Heart left ventricle (tissue), 16 donors: ENCODE measurements around the gene CLMP. TPM values are rescaled to one million over a fixed set of nuclear protein-coding genes. Genes with fewer than 3 reads are reported as not detected.
A peak's percentile ranks its signal among the peaks of the same experiment; 100 is the strongest.

Source experiments
- ATAC-seq, 4 donors: fragments of 200-7000 bp; cut with Tn5 transposase; one replicate each; pipeline ENCODE4 v1.9.1; 2020 to 2022; ENCODE audit warnings: moderate library complexity in 4 of 4, mild to moderate bottlenecking in 3 of 4, moderate number of reproducible peaks in 1 of 4
- DNase-seq, 5 donors: peaks; one replicate each; pipeline ENCODE4 v3.0.0-alpha.2; 2020
- H3K27ac ChIP-seq, 12 donors: fragments of 200-600 bp; sonication (generic) in 4 of 12; one replicate each; pipeline versions ENCODE4 v1.5.0 to v1.8.0; 2016 to 2022; ENCODE audit warnings: mild to moderate bottlenecking in 2 of 12
- H3K27me3 ChIP-seq, 9 donors: fragments of 200-600 bp; sonication (generic) in 2 of 9; one replicate each; pipeline versions ENCODE4 v1.5.1 to v1.8.0; 2016 to 2022; ENCODE audit warnings: mild to moderate bottlenecking in 3 of 9
- H3K36me3 ChIP-seq, 9 donors: fragments of 200-600 bp; sonication (generic) in 2 of 9; one replicate each; pipeline versions ENCODE4 v1.5.0 to v1.8.0; 2018 to 2022; ENCODE audit warnings: mild to moderate bottlenecking in 2 of 9
- H3K4me1 ChIP-seq, 12 donors: fragments of 200-600 bp; sonication (generic) in 4 of 12; one replicate each; pipeline versions ENCODE4 v1.5.0 to v1.8.0; 2016 to 2022; ENCODE audit warnings: mild to moderate bottlenecking in 3 of 12
- H3K4me3 ChIP-seq, 12 donors: fragments of 200-600 bp; sonication (generic) in 4 of 12; one replicate each; pipeline versions ENCODE4 v1.5.0 to v1.8.0; 2017 to 2022; ENCODE audit warnings: mild to moderate bottlenecking in 9 of 12, moderate library complexity in 4 of 12
- H3K9me3 ChIP-seq, 12 donors: fragments of 200-600 bp; sonication (generic) in 4 of 12; one replicate each; pipeline versions ENCODE4 v1.5.0 to v1.8.0; 2016 to 2022; ENCODE audit warnings: mild to moderate bottlenecking in 1 of 12
- POLR2A ChIP-seq, 2 donors: fragments of 450-650 bp; IDR thresholded peaks; one replicate each; pipeline ENCODE4 v1.6.1; 2017; ENCODE audit warnings: antibody characterized with exemption in 2 of 2, mild to moderate bottlenecking in 2 of 2, moderate library complexity in 2 of 2
- WGBS, 4 donors: extraction: QIAGEN DNeasy Blood & Tissue Kit in 2 of 4; methylation state at CpG; one replicate each; pipeline versions ENCODE4 v1.1.5 to v1.1.7; 2013 to 2018; 5-methylcytosine and 5-hydroxymethylcytosine counted together
- intact Hi-C, 10 donors: fragments of 100-400 bp; cut with DNase I; formaldehyde crosslinking; loops; one replicate each; pipeline versions ENCODE4 v1.11.1 to v1.14.2; 2022
- polyA plus RNA-seq, 2 donors: library from polyadenylated mRNA; stranded (reverse); fragments of 200-250 nt; gene quantifications; one replicate each; pipeline ENCODE4 v1.2.3, GENCODE V29; 2013
- total RNA-seq, 9 donors: library from RNA; depleted of rRNA in 2 of 9; stranded (reverse); fragments of >200 nt in 2 of 9; fragmentation: NEBNext Ultra II Directional in 3 of 9; extraction: Animal tissue kit (Norgen Biotek cat#: 25700) in 3 of 9; gene quantifications; one replicate each; pipeline versions ENCODE4 v1.1.0 to v1.2.4, GENCODE V29; 2016 to 2023
- TF ChIP-seq, protein P1 (sequence below), 12 donors: fragments of 200-600 bp; sonication (generic) in 4 of 12; IDR thresholded peaks; one replicate each; pipeline versions ENCODE4 v1.5.0 to v1.8.0; 2018 to 2022; ENCODE audit warnings: antibody characterized with exemption in 12 of 12, mild to moderate bottlenecking in 5 of 12
- donor health status: ischemic (EF 13 %, LVEDD 7.1; RV severe dilation, severe dysfunction).
- donor health status: healthy with polysubstance abuse.
- donor health status: DM: no; HTN: yes; CAD: no.
- donor health status: DM: no; HTN: no; CAD: no.
- donor health status: ischemic (EF 25% LVEDD 6.9; RV normal size, moderate dysfunction).
- donor health status: ischemic (EF 25% LVEDD 5.7; RV mildly dilated, moderate dysfunction).
- donor health status: healthy.
- donor health status: DM: yes; HTN: yes; CAD: no.
- donor health status: ischemic (EF 35%, LVEDD 5.7; RV mildly dilated, moderate dysfunction).
- donor health status: nonischemic (EF 11% LVEDD 7.7; RV severe dilation, severe dysfunction).
- donor health status: DM: yes; HTN: yes; CAD: no.
- donor health status: PGD.
- donor health status: ischemic (EF 29% LVEDD 5.4; RV normal size, mild dysfunction).
- donor health status: nonischemic (EF 23%, LVEDD 6.1; RV moderate dilation, normal function).

Gene CLMP
- total and polyA plus RNA-seq, 11 donors, result 1.9 to 18.4 (median 5.8) TPM

DNA sequence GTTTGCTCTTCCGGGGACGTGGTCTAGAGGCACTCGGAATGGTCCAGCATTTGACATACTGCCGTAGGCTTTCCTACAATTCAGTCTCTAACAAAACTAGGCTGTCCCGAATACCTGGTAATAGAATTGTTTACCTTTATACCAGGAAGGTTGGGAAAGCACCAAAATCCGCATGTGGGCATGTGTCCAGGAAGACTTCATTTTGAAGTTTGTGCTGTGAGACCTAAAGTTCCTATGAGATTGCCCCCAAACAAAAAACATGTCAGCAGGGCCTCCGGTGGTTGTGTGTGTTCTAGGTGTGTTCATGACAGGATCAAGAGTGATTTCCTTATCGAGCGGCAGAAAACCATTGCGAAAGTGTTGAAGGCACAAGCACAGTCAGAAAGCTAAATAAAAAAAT is 159.2 kb downstream of the CLMP start:
- H3K27ac ChIP-seq, result no peak overlapping the region
- WGBS, 4 donors, result 90 to 93% (median 92%) methylated on average over 10 of the region's 10 CpGs
- ATAC-seq (no peak), DNase-seq (no peak)
- TF ChIP-seq, protein P1, sequence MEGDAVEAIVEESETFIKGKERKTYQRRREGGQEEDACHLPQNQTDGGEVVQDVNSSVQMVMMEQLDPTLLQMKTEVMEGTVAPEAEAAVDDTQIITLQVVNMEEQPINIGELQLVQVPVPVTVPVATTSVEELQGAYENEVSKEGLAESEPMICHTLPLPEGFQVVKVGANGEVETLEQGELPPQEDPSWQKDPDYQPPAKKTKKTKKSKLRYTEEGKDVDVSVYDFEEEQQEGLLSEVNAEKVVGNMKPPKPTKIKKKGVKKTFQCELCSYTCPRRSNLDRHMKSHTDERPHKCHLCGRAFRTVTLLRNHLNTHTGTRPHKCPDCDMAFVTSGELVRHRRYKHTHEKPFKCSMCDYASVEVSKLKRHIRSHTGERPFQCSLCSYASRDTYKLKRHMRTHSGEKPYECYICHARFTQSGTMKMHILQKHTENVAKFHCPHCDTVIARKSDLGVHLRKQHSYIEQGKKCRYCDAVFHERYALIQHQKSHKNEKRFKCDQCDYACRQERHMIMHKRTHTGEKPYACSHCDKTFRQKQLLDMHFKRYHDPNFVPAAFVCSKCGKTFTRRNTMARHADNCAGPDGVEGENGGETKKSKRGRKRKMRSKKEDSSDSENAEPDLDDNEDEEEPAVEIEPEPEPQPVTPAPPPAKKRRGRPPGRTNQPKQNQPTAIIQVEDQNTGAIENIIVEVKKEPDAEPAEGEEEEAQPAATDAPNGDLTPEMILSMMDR (IDR thresholded peaks at IDR 0.05), result no peak
- TF ChIP-seq POLR2A (IDR thresholded peaks at IDR 0.05), result no peak
- H3K4me1 ChIP-seq, result peaks cover 0 to 3% (median 0%) of the 10 kb centered on the region in 12 donors
- no peaks in the 10 kb centered on the region for H3K27me3 ChIP-seq
- intact Hi-C loops, result loop anchor here in 1 of 10 donors (10.0 kb wide), 1 partner anchor 401 kb away; no protein-coding TSS in a partner anchor
- H3K4me3 ChIP-seq, result no peak overlapping the region
- no peaks in the 10 kb centered on the region for H3K36me3 ChIP-seq
- no peaks in the 10 kb centered on the region for H3K9me3 ChIP-seq

DNA sequence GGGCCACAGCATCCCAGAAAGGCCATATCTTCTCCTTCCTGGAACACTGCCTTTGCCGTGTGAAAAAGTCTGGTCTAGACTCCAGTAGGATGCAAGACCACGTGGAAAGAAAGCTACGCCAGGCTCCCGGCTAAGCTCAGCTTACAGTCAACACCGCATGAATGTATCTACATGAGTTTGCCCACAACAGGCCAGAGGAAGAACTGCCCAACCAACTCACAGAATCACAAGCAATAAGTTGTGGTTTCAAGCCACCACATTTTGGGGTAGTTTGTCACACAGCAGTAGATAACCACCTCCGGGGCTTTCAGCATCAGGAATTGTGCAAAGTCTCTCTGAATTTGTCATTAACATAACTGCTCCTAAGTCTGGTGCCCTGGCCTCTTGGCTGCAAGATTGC is 160.5 kb downstream of the CLMP start:
- no peaks in the 10 kb centered on the region for H3K9me3 ChIP-seq

DNA sequence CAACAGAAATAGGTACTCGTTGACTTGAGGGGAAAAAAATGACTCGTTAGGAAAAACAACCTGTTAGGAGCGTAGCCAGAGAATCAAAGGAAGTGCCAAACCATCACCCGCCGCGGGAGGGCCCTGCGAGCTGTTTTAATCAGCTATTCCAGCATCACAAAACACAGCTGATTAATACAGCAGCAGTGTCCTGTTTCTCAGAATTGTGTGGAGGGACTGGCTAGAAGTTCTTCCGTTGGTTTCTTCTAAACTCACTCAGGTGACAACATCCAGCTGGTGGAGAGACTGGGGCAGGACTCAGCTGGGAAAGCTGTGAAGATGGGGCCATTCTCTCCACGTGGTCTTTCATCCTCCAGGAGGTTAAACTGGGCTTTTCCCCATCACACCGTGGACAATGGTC is 161.2 kb downstream of the CLMP start:
- TF ChIP-seq, protein P1 (IDR thresholded peaks at IDR 0.05), result peak in 8 of 12 donors; percentile 12 to 34 (median 22)
- no peak for TF ChIP-seq POLR2A (IDR thresholded peaks at IDR 0.05)
- Histone ChIP-seq H3K4me1 (peaks cover 0 to 3% (median 0%) of the 10 kb centered on the region in 12 donors), H3K27me3 (peaks cover 0 to 3% (median 0%) of the 10 kb centered on the region in 9 donors), H3K9me3 (no peaks in the 10 kb centered on the region), H3K36me3 (no peaks in the 10 kb centered on the region), H3K4me3 (no peak overlapping the region), H3K27ac (no peak overlapping the region)
- WGBS, 4 donors, result 34 to 43% (median 36%) methylated on average over 10 of the region's 10 CpGs
- intact Hi-C loops, result loop anchor here in 1 of 10 donors (10.0 kb wide), 1 partner anchor 399 kb away; no protein-coding TSS in a partner anchor
- peak in 1 of 4 donors; percentile 37 for ATAC-seq
- no peak for DNase-seq

More for the DNA sequence above, 160.5 kb downstream of the CLMP start:
- ATAC-seq (no peak), DNase-seq (no peak)
- intact Hi-C loops, result loop anchor here in 1 of 10 donors (10.0 kb wide), 1 partner anchor 400 kb away; no protein-coding TSS in a partner anchor
- Histone ChIP-seq H3K4me3 (no peak overlapping the region), H3K27ac (no peak overlapping the region), H3K4me1 (peaks cover 0 to 3% (median 0%) of the 10 kb centered on the region in 12 donors), H3K36me3 (no peaks in the 10 kb centered on the region), H3K27me3 (no peaks in the 10 kb centered on the region)
- 80 to 89% (median 86%) methylated on average over 5 to 6 of the region's 6 CpGs for WGBS, 4 donors
- TF ChIP-seq, protein P1 (IDR thresholded peaks at IDR 0.05), result no peak
- no peak for TF ChIP-seq POLR2A (IDR thresholded peaks at IDR 0.05)

DNA sequence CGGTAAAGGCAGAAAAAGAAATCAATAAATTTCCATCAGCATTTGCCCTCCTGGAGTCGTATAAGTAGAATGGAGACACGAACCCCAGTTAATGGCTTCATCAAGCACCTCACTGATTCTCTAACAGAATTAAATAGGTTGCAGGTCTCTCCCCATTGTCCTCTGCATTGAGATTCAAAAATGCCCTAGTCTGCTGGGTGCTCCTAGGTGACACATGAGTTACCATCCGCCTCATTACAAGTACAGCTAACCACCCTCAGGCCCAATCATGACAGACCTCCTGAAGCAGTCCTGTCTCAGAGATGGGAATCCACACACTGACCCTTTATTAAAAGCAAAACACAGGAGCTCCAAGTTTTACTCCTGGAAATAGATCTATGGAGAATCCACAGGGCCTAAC is 164.5 kb downstream of the CLMP start:
- WGBS, 4 donors, result 74 to 76% (median 75%) methylated on average over 4 of the region's 4 CpGs
- ATAC-seq (no peak), DNase-seq (no peak)
- no peak overlapping the region for H3K4me3 ChIP-seq
- H3K27ac ChIP-seq, result no peak overlapping the region
- intact Hi-C loops, result loop anchor here in 1 of 10 donors (10.0 kb wide), 1 partner anchor 396 kb away; no protein-coding TSS in a partner anchor
- peaks cover 0 to 7% (median 0%) of the 10 kb centered on the region in 9 donors for H3K27me3 ChIP-seq
- peaks cover 0 to 3% (median 0%) of the 10 kb centered on the region in 12 donors for H3K4me1 ChIP-seq
- TF ChIP-seq POLR2A (IDR thresholded peaks at IDR 0.05), result no peak
- TF ChIP-seq, protein P1 (IDR thresholded peaks at IDR 0.05), result no peak
- H3K36me3 ChIP-seq, result no peaks in the 10 kb centered on the region
- H3K9me3 ChIP-seq, result no peaks in the 10 kb centered on the region
